Activated CD4-positive, CD25-positive, alpha-beta regulatory T cell treated with anti-CD3 and anti-CD28 coated beads, Interleukin-2, amount 50 U/mL, for 72 hours (primary cell): ENCODE results near the gene PDE4A.
A peak's percentile ranks its signal among the peaks of the same experiment; 100 is the strongest.

Experiments used
- DNase-seq: peaks from one replicate; pipeline ENCODE4 v3.0.0; 2021

Gene PDE4A

GRCh38 chr19:10468133-10468532 lies 47.8 kb downstream of the PDE4A start:
- DNase-seq: no peak

- no peak for DNase-seq
Observed at GRCh38 chr19:10471909-10472308, 51.6 kb downstream of the PDE4A start.

- no peak for DNase-seq
Observed at GRCh38 chr19:10473192-10473591, 52.9 kb downstream of the PDE4A start.

GRCh38 chr19:10474962-10475451 lies 54.7 kb downstream of the PDE4A start:
- DNase-seq: no peak

GRCh38 chr19:10478476-10478875 lies 58.1 kb downstream of the PDE4A start:
- no peak for DNase-seq

GRCh38 chr19:10478903-10479384 lies 58.6 kb downstream of the PDE4A start:
- DNase-seq: peak; percentile 75

GRCh38 chr19:10486551-10486950 lies 66.2 kb downstream of the PDE4A start:
- DNase-seq: no peak

GRCh38 chr19:10491472-10492047 lies 71.2 kb downstream of the PDE4A start:
- no peak for DNase-seq

GRCh38 chr19:10497371-10497770 lies 77.0 kb downstream of the PDE4A start:
- DNase-seq: no peak

GRCh38 chr19:10499550-10500246 lies 79.4 kb downstream of the PDE4A start:
- no peak for DNase-seq

- DNase-seq: no peak
Observed at GRCh38 chr19:10500247-10500592, 79.9 kb downstream of the PDE4A start.

GRCh38 chr19:10501971-10502523 lies 81.7 kb downstream of the PDE4A start:
- peak; percentile 65 for DNase-seq

GRCh38 chr19:10502524-10503001 lies 82.2 kb downstream of the PDE4A start:
- DNase-seq: peak; percentile 93

GRCh38 chr19:10503002-10503789 lies 82.9 kb downstream of the PDE4A start, which contains the start of gene KEAP1:
Gene KEAP1 (minus strand): TSS chr19:10503356. CDS start chr19:10500033, 3,323 bp downstream.
- peak; percentile 66 for DNase-seq

GRCh38 chr19:10505583-10506229 lies 85.4 kb downstream of the PDE4A start:
- peak; percentile 86 for DNase-seq

- no peak for DNase-seq
Observed at GRCh38 chr19:10508036-10508435, 87.7 kb downstream of the PDE4A start.

- peak; percentile 36 for DNase-seq
Observed at GRCh38 chr19:10508707-10509106, 88.4 kb downstream of the PDE4A start.

- DNase-seq: peak; percentile 68
Observed at GRCh38 chr19:10510301-10510802, 90.0 kb downstream of the PDE4A start.

- DNase-seq: no peak
Observed at GRCh38 chr19:10513223-10513622, 92.9 kb downstream of the PDE4A start.

- no peak for DNase-seq
Observed at GRCh38 chr19:10514211-10515145, 94.1 kb downstream of the PDE4A start.

- no peak for DNase-seq
Observed at GRCh38 chr19:10516064-10516385, 95.7 kb downstream of the PDE4A start.
